GM12878 (cell line): ENCODE results near the gene UGT1A6. TPM values are rescaled to one million over a fixed set of nuclear protein-coding genes. Genes with fewer than 3 reads are reported as not detected.

ENCODE experiments used
- ATAC-seq: fragments of 200-7000 bp; cut with Tn5 transposase; 3 replicates; pipeline ENCODE4 v1.9.1; 2020; ENCODE audit warnings: mild to moderate bottlenecking, moderate library complexity
- BruUV-seq: library from RNA; stranded (reverse); fragments of 400-500 nt; replicated peaks from 2 replicates; lab custom pipeline; 2021; lab: Mats Ljungman, UMichigan
- CTCF ChIA-PET: fragments of 300-600 bp; sonication (Branson Sonifier 250); formaldehyde crosslinking; extraction: SDS; loops from one replicate; lab custom pipeline; 2021; ENCODE audit warnings: inconsistent platforms; lab: Yijun Ruan, JAX
- POLR2A ChIA-PET: fragments of 350-600 bp; formaldehyde crosslinking; extraction: SDS; loops from one replicate; lab custom pipeline; 2021; ENCODE audit warnings: inconsistent platforms; lab: Charles Lee
- RAD21 ChIA-PET: fragments of 300-600 bp; sonication (Branson Sonifier 250); formaldehyde crosslinking; loops from one replicate; lab custom pipeline; 2023; ENCODE audit warnings: antibody characterized with exemption; ENCODE audit not compliant: unreplicated experiment; lab: Charles Lee
- SMC1A ChIA-PET: fragments of 300-600 bp; sonication (Branson Sonifier 250); formaldehyde crosslinking; loops from one replicate; lab custom pipeline; 2023; ENCODE audit not compliant: unreplicated experiment, uncharacterized antibody; lab: Charles Lee
- DNase-seq: peaks from one replicate; pipeline ENCODE4 v3.0.0-alpha.2; 2011; ENCODE audit warnings: low read depth, low spot score
- FAIRE-seq: peaks from 3 replicates; lab custom pipeline; 2011; peaks lifted over from hg19 to GRCh38; lab: Jason Lieb, UNC
- H2AFZ ChIP-seq: 2 replicates; pipeline ENCODE4 v1.6.0; 2011; ENCODE audit warnings: low read depth, low read length, control low read depth; ENCODE audit not compliant: control insufficient read depth
- H3K27ac ChIP-seq: 2 replicates; pipeline ENCODE4 v1.5.1; 2011; ENCODE audit warnings: control low read depth; ENCODE audit not compliant: control insufficient read depth, insufficient read depth
- H3K27me3 ChIP-seq, 2 experiments: replicated peaks in 1 of 2; 2 replicates each; pipeline versions ENCODE4 v1.6.0 to v1.6.1; 2011; ENCODE audit warnings: low read length in 1 of 2; ENCODE audit not compliant: control insufficient read depth in 2 of 2, insufficient read depth in 2 of 2
- H3K36me3 ChIP-seq, 2 experiments: 2 replicates each; pipeline ENCODE4 v1.5.1; 2011; ENCODE audit warnings: low read length in 1 of 2; ENCODE audit not compliant: control insufficient read depth in 2 of 2, insufficient read depth in 2 of 2
- H3K4me1 ChIP-seq: 2 replicates; pipeline ENCODE4 v1.6.1; 2011; ENCODE audit warnings: mild to moderate bottlenecking, low read length, moderate library complexity, mixed read lengths; ENCODE audit not compliant: control insufficient read depth, insufficient read depth
- H3K4me2 ChIP-seq: 2 replicates; pipeline ENCODE4 v1.6.0; 2011; ENCODE audit warnings: control low read depth; ENCODE audit not compliant: control insufficient read depth, insufficient read depth
- H3K4me3 ChIP-seq: fragments of 200-600 bp; sonication (generic); 2 replicates; pipeline ENCODE4 v1.5.1; 2016
- H3K79me2 ChIP-seq: 2 replicates; pipeline ENCODE4 v1.6.0; 2011; ENCODE audit warnings: low read length; ENCODE audit not compliant: control insufficient read depth, insufficient read depth
- H3K9ac ChIP-seq: 2 replicates; pipeline ENCODE4 v1.8.0; 2011; ENCODE audit warnings: low read length, control low read depth, mixed read lengths; ENCODE audit not compliant: control insufficient read depth, insufficient read depth
- H3K9me3 ChIP-seq: replicated peaks from 3 replicates; pipeline ENCODE4 v1.5.1; 2011; ENCODE audit warnings: mild to moderate bottlenecking, low read length; ENCODE audit not compliant: control insufficient read depth, insufficient read depth
- H4K20me1 ChIP-seq: 2 replicates; pipeline ENCODE4 v1.6.0; 2011; ENCODE audit not compliant: control insufficient read depth, insufficient read depth
- BMI1 ChIP-seq: fragments of 450-650 bp; IDR thresholded peaks from 2 replicates; pipeline ENCODE4 v1.6.1; 2016; ENCODE audit warnings: mild to moderate bottlenecking, moderate library complexity, borderline replicate concordance
- ESRRA ChIP-seq: IDR thresholded peaks from 2 replicates; pipeline ENCODE4 v1.6.1; 2012; ENCODE audit warnings: mild to moderate bottlenecking, low read length, improper control_type of control experiment
- FOXK2 ChIP-seq: fragments of 450-650 bp; IDR thresholded peaks from 2 replicates; pipeline ENCODE4 v1.6.1; 2017; ENCODE audit warnings: mild to moderate bottlenecking, moderate library complexity
- KDM1A ChIP-seq: fragments of 200-600 bp; sonication (generic); IDR thresholded peaks from 2 replicates; pipeline ENCODE4 v1.6.1; 2016; ENCODE audit warnings: borderline replicate concordance
- MTA3 ChIP-seq: IDR thresholded peaks from 2 replicates; pipeline ENCODE4 v1.6.1; 2012; ENCODE audit warnings: low read length, inconsistent platforms, borderline replicate concordance
- NFXL1 ChIP-seq: fragments of 450-650 bp; IDR thresholded peaks from 2 replicates; pipeline ENCODE4 v1.6.1; 2017; ENCODE audit warnings: antibody characterized with exemption, mild to moderate bottlenecking, borderline replicate concordance
- NFYA ChIP-seq: IDR thresholded peaks from 2 replicates; pipeline ENCODE4 v1.6.1; 2011; ENCODE audit warnings: low read depth, mild to moderate bottlenecking, low read length, improper control_type of control experiment, borderline replicate concordance
- RELA ChIP-seq: fragments of 450-650 bp; IDR thresholded peaks from 2 replicates; pipeline ENCODE4 v1.8.0; 2014; ENCODE audit warnings: borderline replicate concordance; ENCODE audit not compliant: partially characterized antibody
- REST ChIP-seq: IDR thresholded peaks from 2 replicates; pipeline ENCODE4 v1.6.1; 2012; ENCODE audit warnings: mild to moderate bottlenecking, low read depth, low read length
- SKIL ChIP-seq: fragments of 450-650 bp; IDR thresholded peaks from 2 replicates; pipeline ENCODE4 v1.6.1; 2017; ENCODE audit warnings: mild to moderate bottlenecking, low read depth, inconsistent platforms; ENCODE audit not compliant: poor library complexity, severe bottlenecking
- SUPT20H ChIP-seq: IDR thresholded peaks from 2 replicates; pipeline ENCODE4 v1.6.1; 2011; ENCODE audit warnings: low read depth, mild to moderate bottlenecking, low read length, moderate library complexity, borderline replicate concordance; ENCODE audit not compliant: control insufficient read depth
- TAF1 ChIP-seq: IDR thresholded peaks from 2 replicates; pipeline ENCODE4 v1.6.1; 2011; ENCODE audit warnings: mild to moderate bottlenecking, low read depth, low read length, borderline replicate concordance
- TCF12 ChIP-seq: IDR thresholded peaks from 2 replicates; pipeline ENCODE4 v1.6.1; 2011; ENCODE audit warnings: low read depth, mild to moderate bottlenecking, low read length
- ZNF207 ChIP-seq: fragments of 450-650 bp; IDR thresholded peaks from 2 replicates; pipeline ENCODE4 v1.6.1; 2014; ENCODE audit warnings: antibody characterized with exemption, mild to moderate bottlenecking, borderline replicate concordance
- ZNF24 ChIP-seq: fragments of 450-650 bp; IDR thresholded peaks from 2 replicates; pipeline ENCODE4 v1.6.1; 2017; ENCODE audit warnings: antibody characterized with exemption, mild to moderate bottlenecking
- ZNF384 ChIP-seq: IDR thresholded peaks from 2 replicates; pipeline ENCODE4 v1.6.1; 2012; ENCODE audit warnings: low read depth, mild to moderate bottlenecking, low read length, improper control_type of control experiment, borderline replicate concordance
- WGBS: methylation state at CpG from one replicate; pipeline ENCODE4 v1.1.6; 2016; ENCODE audit warnings: low lambda C conversion rate; ENCODE audit not compliant: insufficient replicate concordance, insufficient coverage; ENCODE audit errors: missing lambda C conversion rate; 5-methylcytosine and 5-hydroxymethylcytosine counted together
- in situ Hi-C: fragments of 300-500 bp; cut with MboI; formaldehyde crosslinking; loops from 9 replicates; pipeline ENCODE4 v1.14.3; 2018; ENCODE audit warnings: mixed read lengths
- intact Hi-C: fragments of 100-400 bp; cut with micrococcal nuclease; formaldehyde crosslinking; loops from one replicate; pipeline ENCODE4 v1.14.2; 2022; ENCODE audit not compliant: unreplicated experiment
- polyA plus RNA-seq, 11 experiments: library from polyadenylated mRNA; depleted of rRNA in 4 of 11; unstranded in 6 of 11; stranded (reverse) in 5 of 11; fragments of >200 nt; fragmentation: Nextera tagmentation in 4 of 11; fragmentation: Illumina TruSeq in 1 of 11; extraction: Ambion mirVana in 4 of 11; extraction: Trizol in 1 of 11; gene quantifications; 1 replicate in 1 of 11; 2 replicates in 10 of 11; pipeline versions ENCODE4 v1.2.1 to v1.2.3, GENCODE V29; 2011 to 2016; ENCODE audit warnings: inconsistent platforms in 2 of 11, missing spikeins in 2 of 11, low read depth in 1 of 11
- total RNA-seq, 4 experiments: library from RNA; depleted of rRNA in 3 of 4; stranded (reverse); fragments of >200 nt in 3 of 4; fragmentation: Illumina TruSeq in 1 of 4; extraction: Trizol in 1 of 4; gene quantifications; 2 replicates each; pipeline versions ENCODE4 v1.2.1 to v1.2.3, GENCODE V29; 2013 to 2021
- TF ChIP-seq, protein P1 (sequence below): fragments of 450-650 bp; formaldehyde crosslinking; IDR thresholded peaks from 2 replicates; pipeline ENCODE4 v1.5.0; 2022; ENCODE audit warnings: mild to moderate bottlenecking, missing genetic modification characterization

UGT1A6 gene
- total and polyA plus RNA-seq, 10 of the 15 experiments (the other 5 are each of a cell fraction or from before 2014, with no cell fraction given), result not detected

- Histone ChIP-seq H3K4me2 (no peak overlapping the region), H3K4me3 (no peak overlapping the region), H2AFZ (no peak overlapping the region), H3K9ac (no peak overlapping the region), H4K20me1 (no peaks in the 10 kb centered on the region), H3K27ac (no peak overlapping the region), H3K79me2 (no peaks in the 10 kb centered on the region), H3K36me3 (no peaks in the 10 kb centered on the region), H3K27me3 (no peaks in the 10 kb centered on the region; a peak in 2 of 4 replicates), H3K4me1 (no peaks in the 10 kb centered on the region), H3K9me3 (no peaks in the 10 kb centered on the region)
- DNase-seq (no peak), FAIRE-seq (no peak), ATAC-seq (no peak)
- ChIA-PET CTCF (no interaction called here), RAD21 (no interaction called here), POLR2A (interaction anchor here (0.5 kb wide), 1 partner anchor 160 kb away, joined by 3 read pairs; no protein-coding TSS in a partner anchor), SMC1A (no interaction called here)
- 0% methylated on average over 2 of the region's 2 CpGs for WGBS
- intact Hi-C loops (no loop called here), in situ Hi-C loops (no loop called here)
- BruUV-seq, result no TSS peak
- TF ChIP-seq NFYA (no peak), ZNF384 (no peak), FOXK2 (no peak), ZNF207 (no peak), MTA3 (no peak), ZNF24 (no peak), KDM1A (no peak), RELA (no peak), TCF12 (no peak), BMI1 (no peak), SKIL (no peak), SUPT20H (no peak), TAF1 (no peak), ESRRA (no peak), NFXL1 (no peak), REST (no peak)
- TF ChIP-seq, protein P1, sequence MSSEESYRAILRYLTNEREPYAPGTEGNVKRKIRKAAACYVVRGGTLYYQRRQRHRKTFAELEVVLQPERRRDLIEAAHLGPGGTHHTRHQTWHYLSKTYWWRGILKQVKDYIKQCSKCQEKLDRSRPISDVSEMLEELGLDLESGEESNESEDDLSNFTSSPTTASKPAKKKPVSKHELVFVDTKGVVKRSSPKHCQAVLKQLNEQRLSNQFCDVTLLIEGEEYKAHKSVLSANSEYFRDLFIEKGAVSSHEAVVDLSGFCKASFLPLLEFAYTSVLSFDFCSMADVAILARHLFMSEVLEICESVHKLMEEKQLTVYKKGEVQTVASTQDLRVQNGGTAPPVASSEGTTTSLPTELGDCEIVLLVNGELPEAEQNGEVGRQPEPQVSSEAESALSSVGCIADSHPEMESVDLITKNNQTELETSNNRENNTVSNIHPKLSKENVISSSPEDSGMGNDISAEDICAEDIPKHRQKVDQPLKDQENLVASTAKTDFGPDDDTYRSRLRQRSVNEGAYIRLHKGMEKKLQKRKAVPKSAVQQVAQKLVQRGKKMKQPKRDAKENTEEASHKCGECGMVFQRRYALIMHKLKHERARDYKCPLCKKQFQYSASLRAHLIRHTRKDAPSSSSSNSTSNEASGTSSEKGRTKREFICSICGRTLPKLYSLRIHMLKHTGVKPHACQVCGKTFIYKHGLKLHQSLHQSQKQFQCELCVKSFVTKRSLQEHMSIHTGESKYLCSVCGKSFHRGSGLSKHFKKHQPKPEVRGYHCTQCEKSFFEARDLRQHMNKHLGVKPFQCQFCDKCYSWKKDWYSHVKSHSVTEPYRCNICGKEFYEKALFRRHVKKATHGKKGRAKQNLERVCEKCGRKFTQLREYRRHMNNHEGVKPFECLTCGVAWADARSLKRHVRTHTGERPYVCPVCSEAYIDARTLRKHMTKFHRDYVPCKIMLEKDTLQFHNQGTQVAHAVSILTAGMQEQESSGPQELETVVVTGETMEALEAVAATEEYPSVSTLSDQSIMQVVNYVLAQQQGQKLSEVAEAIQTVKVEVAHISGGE (CRISPR knock-in tag), result no peak
Observed at GRCh38 chr2:233676046-233676445, 16.6 kb upstream of the UGT1A6 start.
